Brain microvascular endothelial cell (primary cell): Measurements from ENCODE around the gene C4B.

Experiments used
- DNase-seq: peaks from one replicate; pipeline ENCODE4 v3.0.0-alpha.2; 2020
- H3K27ac ChIP-seq: fragments of 250-450 bp; sonication (Bioruptor Pico); 2 replicates; pipeline ENCODE4 v1.5.1; 2020; ENCODE audit warnings: mild to moderate bottlenecking, moderate library complexity
- H3K27me3 ChIP-seq: fragments of 250-450 bp; sonication (Bioruptor Pico); replicated peaks from 2 replicates; pipeline ENCODE4 v1.5.1; 2020; ENCODE audit warnings: mild to moderate bottlenecking
- H3K36me3 ChIP-seq: fragments of 250-450 bp; sonication (Bioruptor Pico); replicated peaks from 2 replicates; pipeline ENCODE4 v1.5.1; 2020; ENCODE audit warnings: mild to moderate bottlenecking
- H3K4me3 ChIP-seq: 2 replicates; pipeline ENCODE4 v1.5.1; 2011; ENCODE audit warnings: low read depth, mild to moderate bottlenecking, control low read depth, low read length, moderate library complexity
- in situ Hi-C: cut with HindIII; loops from 2 replicates; pipeline ENCODE4 v1.10.0; 2017; ENCODE audit warnings: low sequenced_read_pairs, low pct_ligation_motif_present
- TF ChIP-seq, protein P1 (sequence below): IDR thresholded peaks from 2 replicates; pipeline ENCODE4 v1.5.1; 2011; ENCODE audit warnings: low read depth, mild to moderate bottlenecking, moderate library complexity, low read length, control low read depth, inconsistent platforms; ENCODE audit errors: missing control alignments

The C4B gene

DNA sequence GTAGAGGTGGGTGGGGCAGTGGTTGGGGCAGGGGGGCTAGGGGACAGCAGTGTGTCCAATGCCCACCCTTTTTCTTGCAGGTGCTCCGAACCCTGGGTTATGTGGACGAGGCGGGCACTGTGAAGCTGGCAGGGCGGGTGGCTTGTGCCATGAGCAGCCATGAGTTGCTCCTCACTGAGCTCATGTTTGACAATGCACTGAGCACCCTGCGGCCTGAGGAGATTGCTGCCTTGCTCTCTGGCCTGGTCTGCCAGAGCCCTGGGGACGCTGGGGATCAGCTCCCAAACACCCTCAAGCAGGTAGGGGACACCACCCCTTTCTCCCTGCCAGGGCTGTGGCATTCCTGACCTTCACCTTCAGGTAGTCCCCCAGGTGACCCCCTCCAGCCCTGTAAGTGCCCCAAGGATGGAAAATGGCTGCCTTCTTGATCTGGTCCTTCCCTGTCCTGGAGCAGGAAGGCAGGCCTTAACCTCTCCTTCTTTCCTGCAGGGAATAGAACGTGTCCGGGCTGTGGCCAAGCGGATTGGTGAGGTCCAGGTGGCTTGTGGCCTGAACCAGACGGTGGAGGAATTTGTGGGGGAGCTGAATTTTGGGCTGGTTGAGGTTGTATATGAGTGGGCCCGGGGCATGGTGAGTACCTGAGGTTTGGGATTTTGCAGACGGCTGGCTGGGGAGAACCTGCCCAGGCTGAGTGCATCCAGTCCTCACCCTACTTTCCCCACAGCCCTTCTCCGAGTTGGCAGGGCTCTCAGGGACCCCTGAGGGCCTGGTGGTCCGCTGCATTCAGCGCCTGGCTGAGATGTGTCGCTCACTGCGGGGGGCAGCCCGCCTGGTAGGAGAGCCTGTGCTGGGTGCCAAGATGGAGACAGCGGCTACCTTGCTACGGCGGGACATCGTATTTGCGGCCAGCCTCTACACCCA lies 45.5 kb upstream of the C4B start:
- in situ Hi-C loops, result no loop called here
- Histone ChIP-seq H3K27me3 (no peaks in the 10 kb centered on the region), H3K27ac (peak overlapping the region; percentile 3), H3K36me3 (peaks cover 53% of the 10 kb centered on the region), H3K4me3 (no peak overlapping the region)
- DNase-seq, result no peak
- TF ChIP-seq, protein P1, sequence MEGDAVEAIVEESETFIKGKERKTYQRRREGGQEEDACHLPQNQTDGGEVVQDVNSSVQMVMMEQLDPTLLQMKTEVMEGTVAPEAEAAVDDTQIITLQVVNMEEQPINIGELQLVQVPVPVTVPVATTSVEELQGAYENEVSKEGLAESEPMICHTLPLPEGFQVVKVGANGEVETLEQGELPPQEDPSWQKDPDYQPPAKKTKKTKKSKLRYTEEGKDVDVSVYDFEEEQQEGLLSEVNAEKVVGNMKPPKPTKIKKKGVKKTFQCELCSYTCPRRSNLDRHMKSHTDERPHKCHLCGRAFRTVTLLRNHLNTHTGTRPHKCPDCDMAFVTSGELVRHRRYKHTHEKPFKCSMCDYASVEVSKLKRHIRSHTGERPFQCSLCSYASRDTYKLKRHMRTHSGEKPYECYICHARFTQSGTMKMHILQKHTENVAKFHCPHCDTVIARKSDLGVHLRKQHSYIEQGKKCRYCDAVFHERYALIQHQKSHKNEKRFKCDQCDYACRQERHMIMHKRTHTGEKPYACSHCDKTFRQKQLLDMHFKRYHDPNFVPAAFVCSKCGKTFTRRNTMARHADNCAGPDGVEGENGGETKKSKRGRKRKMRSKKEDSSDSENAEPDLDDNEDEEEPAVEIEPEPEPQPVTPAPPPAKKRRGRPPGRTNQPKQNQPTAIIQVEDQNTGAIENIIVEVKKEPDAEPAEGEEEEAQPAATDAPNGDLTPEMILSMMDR, result no peak

DNA sequence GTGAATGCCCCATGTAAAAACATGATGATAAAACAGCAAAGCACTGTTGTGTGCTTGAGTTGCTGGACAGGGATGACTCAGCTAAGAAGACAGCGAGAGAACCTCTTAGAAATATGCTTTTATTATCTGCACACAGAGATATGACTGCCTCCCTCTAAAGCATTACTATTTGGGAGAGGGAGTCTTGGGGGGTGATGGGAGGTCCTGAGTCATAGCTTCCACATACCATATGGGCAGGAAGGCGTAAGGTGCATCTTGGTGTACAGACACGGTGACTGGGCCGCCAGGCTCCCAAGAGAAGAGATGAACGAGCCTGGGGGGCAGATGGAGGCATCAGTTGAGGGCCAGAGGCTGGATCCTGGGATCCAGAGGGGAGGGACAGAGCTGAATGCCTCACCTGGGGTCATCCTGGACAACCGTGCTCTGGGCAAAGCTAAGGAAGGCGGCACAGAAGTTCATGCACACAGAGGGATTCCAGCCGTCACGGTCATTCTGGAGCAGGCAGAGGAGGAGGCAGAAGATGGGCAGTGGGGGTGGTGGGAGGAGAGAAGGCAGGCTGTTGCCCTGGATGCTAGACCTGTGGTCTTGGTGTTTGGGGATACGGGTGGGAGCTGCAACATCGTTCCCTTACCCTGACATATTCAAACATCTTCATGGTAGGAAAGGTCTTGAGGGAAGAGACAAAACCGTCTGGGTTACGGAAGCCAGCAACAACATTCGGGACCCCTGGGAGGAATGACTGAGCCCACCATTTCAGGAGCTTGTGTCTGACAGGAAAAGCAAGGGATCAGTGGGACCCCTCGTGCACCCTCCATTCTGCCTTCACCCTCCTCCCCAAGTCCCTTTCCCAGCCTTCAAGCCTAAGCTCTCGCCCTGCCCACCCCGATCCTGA lies 44.6 kb upstream of the C4B start:
- H3K27ac ChIP-seq, result peak overlapping the region; percentile 9
- no peaks in the 10 kb centered on the region for H3K27me3 ChIP-seq
- TF ChIP-seq, protein P1, result no peak
- H3K36me3 ChIP-seq, result peaks cover 45% of the 10 kb centered on the region
- no peak overlapping the region for H3K4me3 ChIP-seq
- peak; percentile 36 for DNase-seq
- in situ Hi-C loops, result no loop called here

DNA sequence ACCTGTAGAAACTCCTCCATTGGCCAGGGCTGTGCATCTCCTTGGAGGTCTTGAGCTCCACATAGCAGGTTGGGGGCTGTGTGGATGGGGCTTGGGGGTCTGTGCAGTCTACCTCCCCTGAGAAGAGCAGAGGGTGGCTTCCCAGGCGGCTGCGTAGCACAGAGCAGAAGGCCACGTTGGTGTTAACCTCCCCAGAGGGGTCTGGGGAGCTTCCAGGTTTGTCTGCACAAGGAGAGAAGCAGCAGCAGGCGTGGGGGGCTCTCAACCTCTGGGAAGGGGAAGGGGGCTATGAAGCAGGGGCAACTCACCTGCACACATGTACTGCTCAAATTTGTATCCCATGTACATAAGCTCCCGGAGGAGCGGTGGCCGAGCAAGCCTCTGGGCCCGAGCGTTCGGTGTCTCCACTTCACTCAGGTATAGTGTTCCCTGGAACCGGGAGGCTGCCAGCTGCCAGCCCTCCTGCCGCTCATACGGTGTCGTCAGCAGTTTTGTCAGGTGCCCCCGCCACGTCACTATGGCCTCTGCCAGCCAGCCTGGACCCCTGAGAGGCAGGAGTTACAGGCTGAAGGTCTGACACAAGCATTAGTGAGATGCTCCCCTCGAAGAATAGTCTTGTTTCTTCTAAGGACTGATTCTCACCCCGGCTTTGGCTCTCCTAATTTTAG lies 43.9 kb upstream of the C4B start:
- DNase-seq, result no peak
- TF ChIP-seq, protein P1, result no peak
- in situ Hi-C loops, result no loop called here
- H3K27ac ChIP-seq, result peak overlapping the region; percentile 99
- no peaks in the 10 kb centered on the region for H3K27me3 ChIP-seq
- peaks cover 39% of the 10 kb centered on the region for H3K36me3 ChIP-seq
- H3K4me3 ChIP-seq, result peak overlapping the region; percentile 92

DNA sequence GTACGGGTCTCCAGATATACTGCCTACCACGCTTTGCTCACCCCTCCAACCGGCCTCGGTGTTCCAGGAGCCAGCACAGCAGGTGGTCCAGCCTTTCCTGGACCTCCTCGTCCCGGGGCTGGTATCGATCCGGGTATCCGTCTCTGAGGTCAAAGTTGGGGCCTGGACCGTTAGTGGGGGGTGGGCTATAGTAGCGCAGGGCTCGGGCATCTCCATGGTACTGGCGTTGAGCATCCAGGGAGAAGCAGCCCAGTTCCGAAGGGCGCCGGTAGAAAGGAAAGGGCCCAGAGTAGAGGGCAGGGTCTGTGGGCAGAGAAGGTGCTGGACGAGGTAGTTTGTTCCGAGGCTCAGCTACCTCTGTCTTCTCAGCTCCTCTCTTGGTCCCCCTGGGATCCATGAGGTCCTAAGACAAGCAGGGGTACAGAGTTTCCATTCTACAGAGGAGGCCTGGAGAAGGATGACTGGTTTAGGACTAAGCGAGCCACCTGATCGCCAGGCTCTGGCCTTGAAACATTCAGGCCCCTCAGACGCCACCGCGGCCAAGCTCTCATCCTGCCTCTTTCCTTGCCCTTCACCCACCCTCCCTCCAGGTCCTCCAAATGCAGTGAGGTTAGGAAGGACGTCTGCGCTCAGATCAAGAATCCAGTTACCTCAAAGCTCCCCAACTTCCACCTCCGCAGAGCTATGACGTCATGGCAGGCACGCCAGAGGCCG lies 43.2 kb upstream of the C4B start:
- TF ChIP-seq, protein P1, result no peak
- DNase-seq, result no peak
- Histone ChIP-seq H3K4me3 (peak overlapping the region; percentile 92), H3K36me3 (peaks cover 34% of the 10 kb centered on the region), H3K27ac (peak overlapping the region; percentile 99), H3K27me3 (no peaks in the 10 kb centered on the region)
- in situ Hi-C loops, result no loop called here
